GM18520 (cell line): ENCODE measurements around the gene ARHGEF1.

Source experiments
- ATAC-seq: cut with Tn5 transposase; IDR thresholded peaks from one replicate; pipeline ENCODE4 v1.9.1; 2021; ENCODE audit not compliant: unreplicated experiment

ARHGEF1 gene

DNA sequence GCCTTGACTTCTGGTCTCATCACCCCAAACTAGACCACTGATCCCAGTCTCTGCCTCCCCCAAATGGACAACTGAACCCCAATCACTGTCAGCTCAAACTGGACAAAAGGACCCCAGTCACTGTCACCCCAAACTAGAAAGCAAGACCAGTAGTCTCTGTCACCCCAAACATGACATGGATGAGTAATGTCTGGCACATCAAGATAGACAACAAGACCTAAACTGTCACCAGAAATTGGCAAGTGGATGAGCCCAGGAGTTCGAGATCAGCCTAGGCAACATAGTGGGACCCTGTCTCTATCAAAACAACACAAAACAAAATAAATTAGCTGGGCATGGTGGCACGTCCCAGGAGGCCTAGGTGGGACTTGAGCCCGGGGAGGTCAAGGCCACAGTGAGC is 64.1 kb downstream of the ARHGEF1 start:
- ATAC-seq, result no peak

DNA sequence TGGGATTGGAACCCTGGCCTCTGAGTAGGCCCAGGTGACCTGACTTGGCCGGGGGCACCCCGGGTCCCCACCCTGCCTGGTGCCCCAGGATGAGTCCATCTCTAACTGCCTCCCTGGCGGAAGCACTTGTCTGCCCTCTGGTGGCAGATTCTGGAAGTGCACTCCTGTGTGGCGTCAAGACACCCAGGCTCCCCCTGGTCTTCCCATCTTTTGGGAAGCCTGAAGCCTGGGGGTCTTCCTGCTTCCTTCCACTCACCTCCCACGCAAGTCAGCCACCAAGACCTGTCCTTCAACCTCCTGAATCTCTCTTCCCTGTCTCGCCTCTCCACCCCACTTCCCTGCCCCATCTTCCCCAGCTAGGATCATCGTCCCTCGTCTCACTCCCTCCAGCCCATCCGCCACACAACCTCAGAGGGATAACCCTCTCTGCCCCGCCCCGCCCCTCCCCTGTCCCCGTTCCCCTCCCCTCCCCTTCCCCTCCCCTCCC is 68.7 kb downstream of the ARHGEF1 start:
- no peak for ATAC-seq

DNA sequence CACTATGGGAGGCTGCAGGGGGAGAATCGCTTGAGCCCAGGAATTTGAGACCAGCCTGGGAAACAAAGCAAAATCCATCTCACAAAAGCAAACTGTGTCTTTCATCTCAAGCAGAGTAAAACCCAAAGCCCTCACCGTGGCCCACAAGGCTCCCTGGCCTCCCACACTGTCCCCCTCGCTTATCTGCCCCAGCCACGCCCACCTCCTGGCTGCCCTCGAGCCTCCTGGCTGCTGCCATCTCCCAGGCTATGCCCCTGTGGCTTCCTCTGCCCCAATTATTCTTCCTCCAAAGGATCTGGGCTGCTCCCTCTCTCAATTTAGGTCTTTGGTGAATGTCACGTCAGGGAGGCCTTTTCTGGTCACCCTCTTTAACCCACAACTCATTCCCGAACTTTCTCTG is 72.5 kb downstream of the ARHGEF1 start:
- no peak for ATAC-seq

DNA sequence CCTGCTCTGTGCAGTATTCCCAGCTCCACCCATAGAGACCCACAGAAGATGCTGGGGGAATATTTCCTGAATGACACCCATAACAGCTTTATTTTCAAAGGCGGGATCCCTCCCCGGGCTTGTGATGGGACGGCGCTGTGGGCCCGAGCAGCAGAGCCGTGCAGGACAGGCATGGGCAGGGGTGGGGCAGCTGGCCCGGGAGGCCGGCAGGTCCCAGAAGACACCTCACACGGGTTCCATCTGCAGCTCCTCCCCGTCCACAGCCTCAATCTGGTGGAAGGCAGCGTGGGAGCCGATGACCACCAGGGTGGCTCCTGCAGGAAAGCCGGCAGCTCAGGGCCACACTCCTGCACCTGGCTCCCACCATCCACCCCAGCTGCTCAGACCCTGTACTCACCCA is 73.6 kb downstream of the ARHGEF1 start:
- no peak for ATAC-seq
